GM12875 (cell line): ENCODE measurements around the gene SLFN13.

Source experiments
- H3K4me3 ChIP-seq: one replicate; pipeline ENCODE4 v1.5.1; 2011; ENCODE audit warnings: low read depth, low read length, control low read depth
- TF ChIP-seq, protein P1 (sequence below): IDR thresholded peaks from 2 replicates; pipeline ENCODE4 v1.5.1; 2011; ENCODE audit warnings: low read depth, mild to moderate bottlenecking, control low read depth, inconsistent platforms, low read length, moderate library complexity, borderline replicate concordance; ENCODE audit not compliant: insufficient read depth

The SLFN13 gene

DNA sequence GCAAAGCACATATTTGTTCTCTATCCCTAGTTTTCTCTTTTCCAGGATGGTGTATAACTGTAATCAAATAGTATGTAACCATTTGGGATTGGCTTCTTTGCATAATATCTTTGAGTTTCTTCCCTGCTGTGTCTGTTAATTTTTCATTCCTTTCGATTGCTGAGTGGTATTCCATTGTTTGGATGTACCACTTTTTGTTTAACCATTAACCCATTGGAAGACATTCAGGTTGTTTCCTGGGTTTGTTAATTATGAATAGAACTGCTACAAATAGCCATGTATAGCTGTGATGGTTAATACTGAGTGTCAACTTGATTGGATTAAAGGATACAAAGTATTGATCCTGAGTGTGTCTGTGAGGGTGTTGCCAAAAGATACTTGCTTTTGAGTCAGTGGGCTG is 4.6 kb upstream of the SLFN13 start:
- TF ChIP-seq, protein P1, sequence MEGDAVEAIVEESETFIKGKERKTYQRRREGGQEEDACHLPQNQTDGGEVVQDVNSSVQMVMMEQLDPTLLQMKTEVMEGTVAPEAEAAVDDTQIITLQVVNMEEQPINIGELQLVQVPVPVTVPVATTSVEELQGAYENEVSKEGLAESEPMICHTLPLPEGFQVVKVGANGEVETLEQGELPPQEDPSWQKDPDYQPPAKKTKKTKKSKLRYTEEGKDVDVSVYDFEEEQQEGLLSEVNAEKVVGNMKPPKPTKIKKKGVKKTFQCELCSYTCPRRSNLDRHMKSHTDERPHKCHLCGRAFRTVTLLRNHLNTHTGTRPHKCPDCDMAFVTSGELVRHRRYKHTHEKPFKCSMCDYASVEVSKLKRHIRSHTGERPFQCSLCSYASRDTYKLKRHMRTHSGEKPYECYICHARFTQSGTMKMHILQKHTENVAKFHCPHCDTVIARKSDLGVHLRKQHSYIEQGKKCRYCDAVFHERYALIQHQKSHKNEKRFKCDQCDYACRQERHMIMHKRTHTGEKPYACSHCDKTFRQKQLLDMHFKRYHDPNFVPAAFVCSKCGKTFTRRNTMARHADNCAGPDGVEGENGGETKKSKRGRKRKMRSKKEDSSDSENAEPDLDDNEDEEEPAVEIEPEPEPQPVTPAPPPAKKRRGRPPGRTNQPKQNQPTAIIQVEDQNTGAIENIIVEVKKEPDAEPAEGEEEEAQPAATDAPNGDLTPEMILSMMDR, result no peak
- no peak overlapping the region for H3K4me3 ChIP-seq

DNA sequence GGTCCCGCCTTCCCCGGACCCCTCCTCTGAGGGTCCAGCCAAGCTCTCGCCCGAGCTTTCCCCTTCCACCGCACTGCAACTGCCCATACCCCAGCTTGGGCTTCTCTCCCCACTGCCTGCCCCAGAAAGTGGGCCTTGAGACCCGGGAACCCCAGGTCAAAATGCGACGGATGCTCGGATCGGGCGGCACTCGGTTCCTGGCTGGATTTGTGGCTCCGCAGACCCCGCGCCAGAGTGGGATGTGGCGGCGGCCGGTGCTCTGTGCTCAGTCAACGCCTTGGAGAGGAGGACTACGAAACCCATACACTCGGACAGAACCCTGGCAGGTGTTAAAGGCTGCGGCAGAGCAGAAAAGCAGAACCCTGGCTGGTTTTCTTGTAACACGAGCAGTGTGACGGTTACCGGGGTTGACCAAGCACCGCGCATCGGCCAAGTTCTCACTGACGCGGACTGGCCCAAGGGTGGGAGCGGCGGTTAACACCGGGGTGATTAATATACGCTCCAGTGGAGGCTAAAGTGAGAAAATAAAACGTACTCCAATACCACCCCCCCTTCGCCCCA is 885 bp upstream of the SLFN13 start:
- TF ChIP-seq, protein P1, result no peak
- H3K4me3 ChIP-seq, result peak overlapping the region; percentile 82

DNA sequence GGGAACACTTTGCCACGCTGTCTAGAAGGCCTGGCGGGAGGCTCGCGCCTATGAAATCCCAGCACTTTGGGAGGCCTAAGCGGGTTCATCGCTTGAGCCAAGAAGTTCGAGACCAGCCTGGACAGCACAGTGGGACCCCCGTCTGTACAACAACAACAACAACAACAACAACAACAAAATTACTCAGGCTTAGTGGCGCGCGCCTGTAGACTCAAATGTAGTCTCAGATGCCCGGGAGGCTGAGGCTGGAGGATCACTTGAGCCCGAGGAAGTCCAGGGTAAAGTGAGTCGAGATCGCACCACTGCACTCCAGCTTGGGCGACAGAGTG is 297 bp upstream of the SLFN13 start:
- peak overlapping the region; percentile 82 for H3K4me3 ChIP-seq

DNA sequence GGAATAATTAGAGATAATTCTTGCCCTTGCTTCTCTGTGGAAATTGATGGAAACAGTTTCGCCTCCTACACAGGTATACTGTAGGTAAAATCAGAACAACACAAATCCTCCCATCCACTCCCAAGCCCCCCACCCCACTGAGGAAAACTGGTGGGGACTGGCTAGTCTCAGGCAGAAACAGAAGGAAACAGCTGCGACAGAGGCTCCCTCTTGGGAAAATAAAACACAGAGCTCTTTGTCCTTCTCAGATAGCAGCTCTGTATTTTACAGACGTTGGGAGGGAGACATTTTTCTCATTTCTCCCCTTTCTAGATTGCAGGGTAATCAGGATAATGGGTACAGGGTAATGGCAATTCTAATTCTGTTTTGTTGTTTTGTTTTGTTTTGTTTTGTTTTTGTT is 1.1 kb downstream of the SLFN13 start:
- H3K4me3 ChIP-seq, result peak overlapping the region; percentile 82

More for the DNA sequence above, 297 bp upstream of the SLFN13 start:
- TF ChIP-seq, protein P1, result no peak

DNA sequence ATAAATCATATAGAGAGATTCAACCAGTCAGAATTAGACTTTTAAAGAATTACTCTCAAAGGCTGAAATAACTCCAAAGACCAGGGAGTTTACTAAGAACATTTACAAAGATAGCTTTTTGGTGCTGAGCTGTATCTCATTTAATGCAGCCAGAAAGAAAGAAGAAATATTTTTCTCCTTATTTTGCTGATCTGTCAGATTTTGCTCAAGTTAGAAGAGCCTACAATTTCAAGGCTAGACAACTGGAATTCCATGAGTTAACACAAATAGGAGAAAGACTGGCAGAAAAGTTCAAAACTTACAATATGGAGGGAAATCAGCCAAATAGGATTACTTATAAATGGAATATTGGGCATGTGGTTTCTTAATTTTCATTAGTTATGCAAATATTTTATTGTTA is 10.1 kb downstream of the SLFN13 start:
- TF ChIP-seq, protein P1, result no peak
- H3K4me3 ChIP-seq, result no peak overlapping the region

More for the DNA sequence above, 1.1 kb downstream of the SLFN13 start:
- TF ChIP-seq, protein P1, result no peak

DNA sequence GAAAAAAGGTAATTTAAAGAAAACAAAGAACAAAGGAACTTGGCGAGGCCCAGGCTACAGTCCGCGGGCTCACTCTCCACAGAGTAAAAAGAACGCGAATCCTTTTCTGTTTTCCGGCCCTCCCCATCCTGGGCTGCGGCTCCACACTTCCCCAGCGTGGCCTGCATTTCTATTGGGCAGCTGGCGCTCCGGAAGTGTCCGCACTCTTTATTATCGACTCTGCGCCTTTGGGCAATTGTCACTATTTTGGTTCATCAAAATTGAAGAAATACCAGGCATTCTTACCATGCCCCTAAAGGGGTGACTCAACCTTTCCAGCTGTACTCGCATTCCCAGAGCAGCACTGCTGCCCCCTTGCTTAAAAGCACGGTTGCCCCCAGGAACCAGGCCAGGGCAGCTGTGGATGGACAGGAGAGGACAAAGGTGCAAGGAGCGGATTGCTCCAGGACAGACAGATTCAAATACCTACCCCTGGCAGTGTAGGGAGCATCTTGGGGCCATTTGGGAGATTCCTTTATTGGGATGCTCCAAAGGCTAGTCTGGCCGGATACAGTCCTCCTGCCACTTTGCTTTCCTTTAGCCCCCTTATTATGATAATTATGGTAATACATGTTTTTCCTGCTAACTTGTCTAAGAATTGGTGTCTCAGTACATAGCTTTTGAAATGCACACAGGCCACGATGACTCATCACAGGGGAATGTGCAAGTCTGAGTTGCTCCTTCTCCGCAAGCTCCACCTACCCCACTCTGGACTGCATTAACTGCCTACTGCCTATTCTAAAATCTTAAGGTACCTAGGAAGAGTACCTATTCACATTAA is 15.3 kb downstream of the SLFN13 start:
- peak overlapping the region; percentile 66 for H3K4me3 ChIP-seq
- TF ChIP-seq, protein P1, result no peak
